Progenitor cell of endocrine pancreas (in vitro differentiated cells): ENCODE data around the gene MADCAM1. TPM values are rescaled to one million over a fixed set of nuclear protein-coding genes. Genes with fewer than 3 reads are reported as not detected.
"Not testable (repeated sequence)": the region's sequence is repeated elsewhere in the genome, so short reads cannot be mapped to it uniquely, and the experiment has no call there.

Source experiments
- DNase-seq: peaks from one replicate; pipeline ENCODE4 v3.0.0; 2021; ENCODE audit warnings: low spot score; ENCODE audit not compliant: unreplicated experiment
- H3K27ac Mint-ChIP-seq: 2 replicates; pipeline ENCODE4 v1.8.0; 2021; ENCODE audit warnings: mild to moderate bottlenecking, moderate library complexity, mixed read lengths
- H3K27me3 Mint-ChIP-seq: 2 replicates; pipeline ENCODE4 v1.8.0; 2021; ENCODE audit warnings: mixed read lengths
- H3K36me3 Mint-ChIP-seq: 2 replicates; pipeline ENCODE4 v1.8.0; 2022; ENCODE audit warnings: mixed read lengths; ENCODE audit not compliant: insufficient read depth
- H3K4me1 Mint-ChIP-seq: 2 replicates; pipeline ENCODE4 v1.8.0; 2021; ENCODE audit warnings: low read depth, mixed read lengths
- H3K4me3 Mint-ChIP-seq: 2 replicates; pipeline ENCODE4 v1.8.0; 2021; ENCODE audit warnings: low read depth, mild to moderate bottlenecking, moderate library complexity, mixed read lengths
- H3K9me3 Mint-ChIP-seq: 2 replicates; pipeline ENCODE4 v1.8.0; 2021; ENCODE audit warnings: low read depth, mixed read lengths
- CTCF ChIP-seq: fragments of 200-600 bp; sonication (generic); IDR thresholded peaks from one replicate; pipeline ENCODE4 v1.5.0; 2021; ENCODE audit warnings: antibody characterized with exemption, mild to moderate bottlenecking; ENCODE audit not compliant: unreplicated experiment
- total RNA-seq: library from RNA; stranded (reverse); gene quantifications from 2 replicates; pipeline ENCODE4 v1.2.1, GENCODE V29; 2021

MADCAM1 gene
- total RNA-seq, 1 donor from 2014 or later, result 0.77 TPM

GRCh38 chr19:475360-475759, 20.9 kb upstream of the MADCAM1 start:
- DNase-seq, result no peak
- Mint-ChIP-seq H3K4me3 (no peak overlapping the region), H3K9me3 (peaks cover 6% of the 10 kb centered on the region), H3K27me3 (peaks cover 11% of the 10 kb centered on the region), H3K36me3 (no peaks in the 10 kb centered on the region), H3K27ac (no peak overlapping the region), H3K4me1 (peaks cover 2% of the 10 kb centered on the region)
- TF ChIP-seq CTCF, result no peak

GRCh38 chr19:478236-478903, 17.9 kb upstream of the MADCAM1 start:
- TF ChIP-seq CTCF, result no peak
- no peak for DNase-seq
- Mint-ChIP-seq H3K4me3 (no peak overlapping the region), H3K27me3 (peaks cover 24% of the 10 kb centered on the region), H3K4me1 (peaks cover 2% of the 10 kb centered on the region), H3K9me3 (peaks cover 14% of the 10 kb centered on the region), H3K27ac (no peak overlapping the region), H3K36me3 (no peaks in the 10 kb centered on the region)

GRCh38 chr19:478976-479375, 17.3 kb upstream of the MADCAM1 start:
- no peak for DNase-seq
- Mint-ChIP-seq H3K36me3 (no peaks in the 10 kb centered on the region), H3K4me1 (peaks cover 2% of the 10 kb centered on the region), H3K9me3 (peaks cover 14% of the 10 kb centered on the region), H3K27me3 (peaks cover 27% of the 10 kb centered on the region), H3K4me3 (no peak overlapping the region), H3K27ac (no peak overlapping the region)
- TF ChIP-seq CTCF, result no peak

GRCh38 chr19:480016-480855, 16.1 kb upstream of the MADCAM1 start:
- H3K27ac Mint-ChIP-seq, result peak overlapping the region; percentile 80
- peak; percentile 65 for TF ChIP-seq CTCF
- H3K9me3 Mint-ChIP-seq, result peaks cover 14% of the 10 kb centered on the region
- peaks cover 4% of the 10 kb centered on the region for H3K4me1 Mint-ChIP-seq
- peaks cover 24% of the 10 kb centered on the region for H3K27me3 Mint-ChIP-seq
- peak overlapping the region; percentile 35 for H3K4me3 Mint-ChIP-seq
- H3K36me3 Mint-ChIP-seq, result no peaks in the 10 kb centered on the region
- DNase-seq, result peak; percentile 55

GRCh38 chr19:481100-481499, 15.2 kb upstream of the MADCAM1 start:
- H3K4me3 Mint-ChIP-seq, result not testable (repeated sequence)

More at GRCh38 chr19:481100-481499, 15.2 kb upstream of the MADCAM1 start:
- H3K36me3 Mint-ChIP-seq, DNase-seq: not testable (repeated sequence)
- peaks cover 11% of the 10 kb centered on the region for H3K4me1 Mint-ChIP-seq
- peaks cover 22% of the 10 kb centered on the region for H3K27me3 Mint-ChIP-seq
- H3K9me3 Mint-ChIP-seq, result peaks cover 14% of the 10 kb centered on the region
- H3K27ac Mint-ChIP-seq, result peak overlapping the region; percentile 80
